ENCODE results near the gene ATAD3A.

Gene ATAD3A

DNA sequence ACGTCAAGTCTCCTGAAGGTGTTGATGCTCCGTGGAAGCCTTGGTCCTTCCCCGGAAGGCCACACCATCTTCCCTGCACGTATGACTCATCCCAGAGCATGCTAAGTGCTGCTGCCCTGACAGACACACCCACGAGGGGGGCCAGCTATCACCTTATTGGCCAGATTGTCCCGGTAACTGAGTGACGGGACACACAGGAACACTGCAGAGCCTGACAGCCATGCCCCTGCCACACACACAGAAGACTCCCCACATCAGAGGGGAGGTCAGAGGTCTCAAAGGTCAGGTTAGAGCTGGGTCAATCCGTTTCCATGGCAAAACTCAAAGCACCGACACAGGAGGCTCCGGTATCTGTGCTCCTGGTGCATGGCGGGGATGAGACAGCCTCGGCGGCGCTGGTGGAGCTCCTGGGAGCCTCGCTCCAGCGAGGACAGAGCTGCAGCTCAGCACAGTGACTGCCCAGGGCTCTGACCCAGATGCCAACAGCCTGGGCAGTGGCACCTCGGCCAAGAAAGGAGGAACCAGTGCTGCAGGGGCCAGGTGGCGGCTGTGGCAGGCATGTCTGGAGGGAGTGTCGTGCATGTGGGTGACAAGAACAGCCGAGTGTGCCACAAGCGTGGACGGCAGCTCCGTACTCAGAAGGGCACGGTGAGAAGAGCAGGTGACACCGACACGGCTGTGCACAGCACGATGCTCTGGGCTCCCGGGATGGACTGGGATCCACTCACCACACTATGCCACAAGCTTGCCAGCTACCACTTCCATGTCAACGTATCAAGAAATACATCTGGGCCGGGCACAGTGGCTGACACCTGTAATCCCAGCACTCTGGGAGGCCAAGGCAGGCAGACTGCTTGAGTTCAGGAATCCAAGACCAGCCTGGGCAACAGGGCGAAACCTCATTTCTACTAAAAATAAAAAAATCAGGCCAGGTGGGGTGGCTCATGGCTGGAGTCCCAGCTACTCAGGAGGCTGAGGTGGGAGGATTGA lies 43.3 kb downstream of the ATAD3A start (continued):
- TF ChIP-seq GLIS1 (tag by site-specific recombination; IDR thresholded peaks at IDR 0.05) = peak; percentile 26; the same call in 1 of the 2 replicates
- no peak for TF ChIP-seq ZNF549 (tag by site-specific recombination; IDR thresholded peaks at IDR 0.05)
- TF ChIP-seq, protein P1, sequence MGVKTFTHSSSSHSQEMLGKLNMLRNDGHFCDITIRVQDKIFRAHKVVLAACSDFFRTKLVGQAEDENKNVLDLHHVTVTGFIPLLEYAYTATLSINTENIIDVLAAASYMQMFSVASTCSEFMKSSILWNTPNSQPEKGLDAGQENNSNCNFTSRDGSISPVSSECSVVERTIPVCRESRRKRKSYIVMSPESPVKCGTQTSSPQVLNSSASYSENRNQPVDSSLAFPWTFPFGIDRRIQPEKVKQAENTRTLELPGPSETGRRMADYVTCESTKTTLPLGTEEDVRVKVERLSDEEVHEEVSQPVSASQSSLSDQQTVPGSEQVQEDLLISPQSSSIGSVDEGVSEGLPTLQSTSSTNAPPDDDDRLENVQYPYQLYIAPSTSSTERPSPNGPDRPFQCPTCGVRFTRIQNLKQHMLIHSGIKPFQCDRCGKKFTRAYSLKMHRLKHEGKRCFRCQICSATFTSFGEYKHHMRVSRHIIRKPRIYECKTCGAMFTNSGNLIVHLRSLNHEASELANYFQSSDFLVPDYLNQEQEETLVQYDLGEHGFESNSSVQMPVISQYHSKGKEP (tag by site-specific recombination; IDR thresholded peaks at IDR 0.05) = peak; percentile 71
- TF ChIP-seq, protein P2, sequence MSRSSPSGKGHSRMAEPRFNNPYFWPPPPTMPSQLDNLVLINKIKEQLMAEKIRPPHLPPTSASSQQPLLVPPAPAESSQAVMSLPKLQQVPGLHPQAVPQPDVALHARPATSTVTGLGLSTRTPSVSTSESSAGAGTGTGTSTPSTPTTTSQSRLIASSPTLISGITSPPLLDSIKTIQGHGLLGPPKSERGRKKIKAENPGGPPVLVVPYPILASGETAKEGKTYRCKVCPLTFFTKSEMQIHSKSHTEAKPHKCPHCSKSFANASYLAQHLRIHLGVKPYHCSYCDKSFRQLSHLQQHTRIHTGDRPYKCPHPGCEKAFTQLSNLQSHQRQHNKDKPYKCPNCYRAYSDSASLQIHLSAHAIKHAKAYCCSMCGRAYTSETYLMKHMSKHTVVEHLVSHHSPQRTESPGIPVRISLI (tag by site-specific recombination; IDR thresholded peaks at IDR 0.05) = no peak
- TF ChIP-seq KLF10 (tag by site-specific recombination; IDR thresholded peaks at IDR 0.05) = peak; percentile 61; the same call in 1 of the 2 replicates
- peak; percentile 60; the same call in 1 of the 2 replicates for TF ChIP-seq PRDM10 (tag by site-specific recombination; IDR thresholded peaks at IDR 0.05)
- TF ChIP-seq KLF16 (tag by site-specific recombination; IDR thresholded peaks at IDR 0.05) = no peak
- TF ChIP-seq ZNF629 (tag by site-specific recombination; IDR thresholded peaks at IDR 0.05) = peak; percentile 54; the same call in 1 of the 2 replicates
- no peak for TF ChIP-seq ZNF785 (tag by site-specific recombination; IDR thresholded peaks at IDR 0.05)
- TF ChIP-seq REST (tag by site-specific recombination; IDR thresholded peaks at IDR 0.05) = no peak
- TF ChIP-seq PRDM2 (tag by site-specific recombination; IDR thresholded peaks at IDR 0.05; ENCODE audit: borderline replicate concordance) = 0 out of 2 replicates have a peak, but pooled peaks have one; percentile 40
- no peak for TF ChIP-seq PRDM6 (tag by site-specific recombination; IDR thresholded peaks at IDR 0.05)
- peak; percentile 25; the same call in 1 of the 2 replicates for TF ChIP-seq ZFHX2 (tag by site-specific recombination; conservative IDR thresholded peaks at IDR 0.05)
- TF ChIP-seq ZNF148 (tag by site-specific recombination; IDR thresholded peaks at IDR 0.05; ENCODE audit: borderline replicate concordance) = no peak
- no peak for TF ChIP-seq ZNF202 (tag by site-specific recombination; IDR thresholded peaks at IDR 0.05; ENCODE audit: borderline replicate concordance)
